Activated CD4-positive, alpha-beta T cell treated with anti-CD3 and anti-CD28 coated beads, Interleukin-2, amount 50 U/mL, for 24 hours (primary cell): ENCODE data around the gene GPR65.
"Not testable (repeated sequence)": the region's sequence is repeated elsewhere in the genome, so short reads cannot be mapped to it uniquely, and the experiment has no call there.

Source experiments
- DNase-seq, 2 donors: peaks; one replicate each; pipeline ENCODE4 v3.0.0-alpha.2; 2020; ENCODE audit warnings: low read depth in 1 of 2, low spot score in 1 of 2

GPR65 gene

GRCh38 chr14:88003425-88003824, 1.5 kb upstream of the GPR65 start:
- no peak for DNase-seq

- no peak for DNase-seq
These were observed 364 bp upstream of the GPR65 start for GRCh38 chr14:88004506-88005036.

- peak in 1 of 2 donors; percentile 75 for DNase-seq
These were observed 1.3 kb downstream of the GPR65 start for GRCh38 chr14:88005978-88006851.

GRCh38 chr14:88007608-88008007, 2.7 kb downstream of the GPR65 start:
- DNase-seq, result no peak

GRCh38 chr14:88008039-88008742, 3.3 kb downstream of the GPR65 start:
- no peak for DNase-seq

- no peak for DNase-seq
These were observed 4.6 kb downstream of the GPR65 start for GRCh38 chr14:88009486-88009885.

- no peak for DNase-seq
These were observed 5.4 kb downstream of the GPR65 start for GRCh38 chr14:88010331-88010730.

GRCh38 chr14:88012495-88012894, 7.6 kb downstream of the GPR65 start:
- DNase-seq, result no peak

- DNase-seq, result no peak
These were observed 8.9 kb downstream of the GPR65 start for GRCh38 chr14:88013750-88014349.

GRCh38 chr14:88016768-88017167, 11.8 kb downstream of the GPR65 start:
- no peak for DNase-seq

GRCh38 chr14:88017535-88017934, 12.6 kb downstream of the GPR65 start:
- no peak for DNase-seq

GRCh38 chr14:88023658-88024187, 18.8 kb downstream of the GPR65 start:
- DNase-seq, result no peak

GRCh38 chr14:88024252-88025086, 19.5 kb downstream of the GPR65 start:
- DNase-seq, result not testable (repeated sequence)

GRCh38 chr14:88025313-88025712, 20.4 kb downstream of the GPR65 start:
- no peak for DNase-seq

- no peak for DNase-seq
These were observed 22.0 kb downstream of the GPR65 start for GRCh38 chr14:88026890-88027289.

- DNase-seq, result no peak
These were observed 24.6 kb downstream of the GPR65 start for GRCh38 chr14:88029500-88029899.

- no peak for DNase-seq
These were observed 25.1 kb downstream of the GPR65 start for GRCh38 chr14:88030079-88030478.

- DNase-seq, result no peak
These were observed 26.0 kb downstream of the GPR65 start for GRCh38 chr14:88030892-88031291.

GRCh38 chr14:88032373-88032772, 27.4 kb downstream of the GPR65 start:
- no peak for DNase-seq

- no peak for DNase-seq
These were observed 29.1 kb downstream of the GPR65 start for GRCh38 chr14:88034076-88034475.

- DNase-seq, result no peak
These were observed 31.5 kb downstream of the GPR65 start for GRCh38 chr14:88036422-88036821.
